Neural progenitor cell (in vitro differentiated cells): Measurements from ENCODE around the gene RALBP1. TPM values are rescaled to one million over a fixed set of nuclear protein-coding genes. Genes with fewer than 3 reads are reported as not detected.

Source experiments
- DNase-seq: peaks from one replicate; pipeline ENCODE4 v3.0.0-alpha.2; 2016; ENCODE audit warnings: low spot score
- H2AFZ ChIP-seq: fragments of 200-600 bp; sonication (generic); replicated peaks from 2 replicates; pipeline ENCODE4 v1.6.1; 2016; ENCODE audit warnings: antibody characterized with exemption
- H3F3A ChIP-seq: fragments of 200-600 bp; sonication (generic); 2 replicates; pipeline ENCODE4 v1.6.1; 2016; ENCODE audit warnings: antibody characterized with exemption, low read depth
- H3K27ac ChIP-seq: fragments of 200-600 bp; sonication (generic); 2 replicates; pipeline ENCODE4 v1.5.1; 2016; ENCODE audit warnings: mild to moderate bottlenecking
- H3K27me3 ChIP-seq: fragments of 200-600 bp; sonication (generic); 2 replicates; pipeline ENCODE4 v1.6.1; 2016; ENCODE audit warnings: mild to moderate bottlenecking, moderate library complexity
- H3K36me3 ChIP-seq: fragments of 200-600 bp; sonication (generic); 2 replicates; pipeline ENCODE4 v1.5.1; 2016
- H3K4me1 ChIP-seq: fragments of 200-600 bp; sonication (generic); 2 replicates; pipeline ENCODE4 v1.6.1; 2016; ENCODE audit warnings: mixed run types
- H3K4me2 ChIP-seq: fragments of 200-600 bp; sonication (generic); 2 replicates; pipeline ENCODE4 v1.6.1; 2016
- H3K4me3 ChIP-seq: fragments of 200-600 bp; sonication (generic); 2 replicates; pipeline ENCODE4 v1.5.1; 2016
- H3K79me2 ChIP-seq: fragments of 200-600 bp; sonication (generic); 2 replicates; pipeline ENCODE4 v1.6.1; 2016; ENCODE audit warnings: low read depth
- H3K9ac ChIP-seq: fragments of 200-600 bp; sonication (generic); 2 replicates; pipeline ENCODE4 v1.6.1; 2016
- H3K9me3 ChIP-seq: fragments of 200-600 bp; sonication (generic); 2 replicates; pipeline ENCODE4 v1.5.1; 2016; ENCODE audit warnings: low read depth
- H4K20me1 ChIP-seq: fragments of 200-600 bp; sonication (generic); 2 replicates; pipeline ENCODE4 v1.6.1; 2016; ENCODE audit warnings: low read depth
- H3K27ac Mint-ChIP-seq: 3 replicates; pipeline ENCODE4 v1.8.0; 2021; ENCODE audit warnings: mixed read lengths
- H3K27me3 Mint-ChIP-seq: 2 replicates; pipeline ENCODE4 v1.8.0; 2022; ENCODE audit warnings: low read depth, mild to moderate bottlenecking, inconsistent platforms, moderate library complexity, mixed read lengths; ENCODE audit not compliant: insufficient read depth
- H3K36me3 Mint-ChIP-seq: 3 replicates; pipeline ENCODE4 v1.8.0; 2021; ENCODE audit warnings: mixed read lengths
- H3K4me1 Mint-ChIP-seq: 3 replicates; pipeline ENCODE4 v1.8.0; 2021; ENCODE audit warnings: mixed read lengths
- H3K4me3 Mint-ChIP-seq: 3 replicates; pipeline ENCODE4 v1.8.0; 2021; ENCODE audit warnings: mild to moderate bottlenecking, moderate library complexity, mixed read lengths
- H3K9me3 Mint-ChIP-seq: 3 replicates; pipeline ENCODE4 v1.8.0; 2020; ENCODE audit warnings: mixed read lengths
- CTCF ChIP-seq: fragments of 200-600 bp; sonication (generic); IDR thresholded peaks from 2 replicates; pipeline ENCODE4 v1.5.1; 2017; ENCODE audit warnings: antibody characterized with exemption, mild to moderate bottlenecking
- EZH2 ChIP-seq: fragments of 200-600 bp; sonication (generic); IDR thresholded peaks from 2 replicates; pipeline ENCODE4 v1.6.1; 2017; ENCODE audit warnings: antibody characterized with exemption, mild to moderate bottlenecking, moderate library complexity
- EZH2phosphoT487 ChIP-seq: fragments of 200-600 bp; sonication (generic); IDR thresholded peaks from 2 replicates; pipeline ENCODE4 v1.6.1; 2017; ENCODE audit warnings: antibody characterized with exemption
- total RNA-seq: library from RNA; depleted of rRNA; stranded (reverse); fragments of >200 nt; gene quantifications from 2 replicates; pipeline ENCODE4 v1.2.3, GENCODE V29; 2015; ENCODE audit warnings: low replicate concordance

RALBP1 gene
- total RNA-seq, 1 donor from 2014 or later = 61.5 TPM

GRCh38 chr18:9545029-9545428 lies 69.7 kb downstream of the RALBP1 start:
- no peak overlapping the region for H3K4me2 ChIP-seq
- no peaks in the 10 kb centered on the region for H4K20me1 ChIP-seq
- DNase-seq = no peak
- no peak overlapping the region for H3K4me3 ChIP-seq
- no peaks in the 10 kb centered on the region for H3K27me3 ChIP-seq
- no peaks in the 10 kb centered on the region for H3F3A ChIP-seq
- H2AFZ ChIP-seq = no peak overlapping the region
- Mint-ChIP-seq H3K4me3 (no peak overlapping the region), H3K27ac (no peak overlapping the region), H3K4me1 (peaks cover 11% of the 10 kb centered on the region), H3K9me3 (no peaks in the 10 kb centered on the region), H3K36me3 (peaks cover 54% of the 10 kb centered on the region), H3K27me3 (peaks cover 3% of the 10 kb centered on the region)
- TF ChIP-seq EZH2phosphoT487 (no peak), CTCF (no peak), EZH2 (no peak)
- H3K4me1 ChIP-seq = no peaks in the 10 kb centered on the region
- no peaks in the 10 kb centered on the region for H3K9me3 ChIP-seq
- peaks cover 19% of the 10 kb centered on the region for H3K36me3 ChIP-seq
- no peak overlapping the region for H3K9ac ChIP-seq
- no peaks in the 10 kb centered on the region for H3K79me2 ChIP-seq
- no peak overlapping the region for H3K27ac ChIP-seq

GRCh38 chr18:9546468-9546867 lies 71.2 kb downstream of the RALBP1 start:
- no peak overlapping the region for H2AFZ ChIP-seq
- Mint-ChIP-seq H3K4me3 (no peak overlapping the region), H3K4me1 (peaks cover 11% of the 10 kb centered on the region), H3K27ac (no peak overlapping the region), H3K9me3 (no peaks in the 10 kb centered on the region), H3K27me3 (peaks cover 3% of the 10 kb centered on the region), H3K36me3 (peaks cover 57% of the 10 kb centered on the region)
- no peaks in the 10 kb centered on the region for H4K20me1 ChIP-seq
- no peak for TF ChIP-seq EZH2
- TF ChIP-seq EZH2phosphoT487 = no peak
- no peak for TF ChIP-seq CTCF
- H3F3A ChIP-seq = no peaks in the 10 kb centered on the region
- no peak overlapping the region for H3K27ac ChIP-seq
- DNase-seq = no peak
- H3K4me3 ChIP-seq = no peak overlapping the region
- H3K9ac ChIP-seq = no peak overlapping the region
- no peaks in the 10 kb centered on the region for H3K27me3 ChIP-seq
- H3K36me3 ChIP-seq = peaks cover 26% of the 10 kb centered on the region
- H3K4me1 ChIP-seq = no peaks in the 10 kb centered on the region
- no peaks in the 10 kb centered on the region for H3K9me3 ChIP-seq
- no peak overlapping the region for H3K4me2 ChIP-seq
- no peaks in the 10 kb centered on the region for H3K79me2 ChIP-seq

GRCh38 chr18:9547782-9548181 lies 72.5 kb downstream of the RALBP1 start:
- Histone ChIP-seq H3F3A (no peaks in the 10 kb centered on the region), H3K9me3 (no peaks in the 10 kb centered on the region), H3K79me2 (no peaks in the 10 kb centered on the region), H3K27me3 (no peaks in the 10 kb centered on the region), H4K20me1 (no peaks in the 10 kb centered on the region), H3K4me2 (no peak overlapping the region), H3K36me3 (peaks cover 33% of the 10 kb centered on the region), H3K9ac (no peak overlapping the region), H3K4me3 (no peak overlapping the region), H3K27ac (no peak overlapping the region), H2AFZ (no peak overlapping the region), H3K4me1 (no peaks in the 10 kb centered on the region)
- DNase-seq = no peak
- H3K27ac Mint-ChIP-seq = no peak overlapping the region
- H3K4me1 Mint-ChIP-seq = peaks cover 11% of the 10 kb centered on the region
- H3K9me3 Mint-ChIP-seq = peaks cover 8% of the 10 kb centered on the region
- no peak for TF ChIP-seq CTCF
- no peak for TF ChIP-seq EZH2
- TF ChIP-seq EZH2phosphoT487 = no peak
- H3K4me3 Mint-ChIP-seq = no peak overlapping the region
- peaks cover 3% of the 10 kb centered on the region for H3K27me3 Mint-ChIP-seq
- peaks cover 69% of the 10 kb centered on the region for H3K36me3 Mint-ChIP-seq
